Nephron (organoid): ENCODE data around the gene CALHM3.

Source experiments
- H3K27ac Mint-ChIP-seq, 3 experiments: 2 replicates each; pipeline ENCODE4 v1.8.0; 2020; ENCODE audit warnings: mixed read lengths in 3 of 3, mild to moderate bottlenecking in 2 of 3, moderate library complexity in 1 of 3
- H3K27me3 Mint-ChIP-seq: 2 replicates; pipeline ENCODE4 v1.8.0; 2021; ENCODE audit warnings: low read depth, mild to moderate bottlenecking, moderate library complexity, mixed read lengths
- H3K36me3 Mint-ChIP-seq: 2 replicates; pipeline ENCODE4 v1.8.0; 2020; ENCODE audit warnings: low read depth, mixed read lengths
- H3K4me1 Mint-ChIP-seq: 2 replicates; pipeline ENCODE4 v1.8.0; 2020; ENCODE audit warnings: mixed read lengths
- H3K4me3 Mint-ChIP-seq, 3 experiments: 2 replicates each; pipeline ENCODE4 v1.8.0; 2020; ENCODE audit warnings: mild to moderate bottlenecking in 3 of 3, mixed read lengths in 3 of 3, moderate library complexity in 2 of 3
- H3K9me3 Mint-ChIP-seq: 2 replicates; pipeline ENCODE4 v1.8.0; 2020; ENCODE audit warnings: mixed read lengths
- CTCF ChIP-seq, 3 experiments: fragments of 200-600 bp; sonication (generic); IDR thresholded peaks; one replicate each; pipeline ENCODE4 v1.5.0; 2021; ENCODE audit warnings: antibody characterized with exemption in 3 of 3; ENCODE audit not compliant: unreplicated experiment in 3 of 3

The CALHM3 gene

GRCh38 chr10:103429647-103430046 is 49.4 kb downstream of the CALHM3 start:
- TF ChIP-seq CTCF (IDR thresholded peaks at IDR 0.05; ENCODE audit: unreplicated experiment in 3 of 3): no peak
- no peaks in the 10 kb centered on the region for H3K4me1 Mint-ChIP-seq
- H3K36me3 Mint-ChIP-seq: peaks cover 70% of the 10 kb centered on the region
- H3K9me3 Mint-ChIP-seq: no peaks in the 10 kb centered on the region
- no peak overlapping the region for H3K4me3 Mint-ChIP-seq
- H3K27ac Mint-ChIP-seq: no peak overlapping the region
- H3K27me3 Mint-ChIP-seq: no peaks in the 10 kb centered on the region

GRCh38 chr10:103428989-103429643 is 49.9 kb downstream of the CALHM3 start:
- H3K27me3 Mint-ChIP-seq: no peaks in the 10 kb centered on the region
- no peak for TF ChIP-seq CTCF (IDR thresholded peaks at IDR 0.05; ENCODE audit: unreplicated experiment in 3 of 3)
- no peak overlapping the region for H3K27ac Mint-ChIP-seq
- H3K4me1 Mint-ChIP-seq: no peaks in the 10 kb centered on the region
- H3K4me3 Mint-ChIP-seq: no peak overlapping the region
- H3K9me3 Mint-ChIP-seq: no peaks in the 10 kb centered on the region
- H3K36me3 Mint-ChIP-seq: peaks cover 75% of the 10 kb centered on the region

DNA sequence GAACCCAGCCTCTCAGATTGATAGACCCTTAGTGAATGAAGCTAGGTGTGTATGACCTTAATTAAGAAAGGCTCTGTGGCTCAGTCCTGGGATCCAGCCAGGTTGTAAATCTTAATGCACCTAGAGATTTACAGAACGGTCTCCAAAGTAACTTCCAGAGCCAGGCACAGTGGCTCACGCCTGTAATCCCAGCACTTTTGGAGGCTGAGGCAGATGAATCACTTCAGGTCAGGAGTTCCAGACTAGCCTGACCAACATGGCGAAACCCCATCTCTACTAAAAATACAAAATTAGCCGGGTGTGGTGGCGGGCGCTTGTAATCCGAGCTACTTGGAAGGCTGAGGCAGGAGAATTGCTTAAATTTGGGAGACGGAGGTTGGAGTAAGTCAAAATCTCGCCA is 51.2 kb downstream of the CALHM3 start:
- no peaks in the 10 kb centered on the region for H3K27me3 Mint-ChIP-seq
- no peak overlapping the region for H3K4me3 Mint-ChIP-seq
- H3K4me1 Mint-ChIP-seq: no peaks in the 10 kb centered on the region
- no peak overlapping the region for H3K27ac Mint-ChIP-seq
- H3K36me3 Mint-ChIP-seq: peaks cover 78% of the 10 kb centered on the region
- no peak for TF ChIP-seq CTCF (IDR thresholded peaks at IDR 0.05; ENCODE audit: unreplicated experiment in 3 of 3)
- H3K9me3 Mint-ChIP-seq: no peaks in the 10 kb centered on the region

- H3K4me1 Mint-ChIP-seq: no peaks in the 10 kb centered on the region
- H3K9me3 Mint-ChIP-seq: no peaks in the 10 kb centered on the region
- no peak for TF ChIP-seq CTCF (IDR thresholded peaks at IDR 0.05; ENCODE audit: unreplicated experiment in 3 of 3)
- H3K27me3 Mint-ChIP-seq: no peaks in the 10 kb centered on the region
- H3K36me3 Mint-ChIP-seq: peaks cover 74% of the 10 kb centered on the region
- no peak overlapping the region for H3K27ac Mint-ChIP-seq
- no peak overlapping the region for H3K4me3 Mint-ChIP-seq
Observed at GRCh38 chr10:103423748-103424147, 55.3 kb downstream of the CALHM3 start.
